Measurements from ENCODE around the gene FAM163B.
A peak's percentile ranks its signal among the peaks of the same experiment; 100 is the strongest.

The FAM163B gene

DNA sequence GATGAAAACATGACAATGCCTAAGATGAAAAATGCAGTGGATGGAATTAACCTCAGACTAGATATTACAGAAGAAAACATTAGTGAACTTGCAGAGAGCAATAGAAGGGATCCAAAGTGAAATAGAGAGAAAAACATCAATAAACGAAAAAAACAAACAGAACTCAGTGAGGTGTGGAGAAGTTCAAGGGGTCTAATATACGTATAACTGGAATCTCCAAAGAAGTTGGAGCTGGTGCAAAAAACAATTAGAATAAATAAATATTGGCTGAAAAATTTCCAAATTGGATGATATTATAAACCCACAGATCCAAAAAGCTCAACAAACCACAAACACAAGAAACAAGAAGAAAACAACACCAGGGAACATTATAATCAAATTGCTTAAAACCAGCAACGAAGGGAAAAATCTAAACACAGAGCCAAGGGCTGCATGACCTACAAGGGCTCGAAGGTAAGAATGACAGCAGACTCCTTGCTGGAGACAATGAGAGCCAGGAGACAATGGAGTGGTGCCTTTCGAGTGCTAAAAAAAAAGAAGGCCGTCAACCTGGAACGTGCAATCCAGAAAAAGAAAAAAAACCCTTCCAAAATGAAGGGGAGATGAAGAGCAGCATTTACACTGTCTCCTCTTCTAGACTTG is 11.8 kb downstream of the FAM163B start:
- DNase-seq (ENCODE audit: low read depth), result peak; percentile 27

DNA sequence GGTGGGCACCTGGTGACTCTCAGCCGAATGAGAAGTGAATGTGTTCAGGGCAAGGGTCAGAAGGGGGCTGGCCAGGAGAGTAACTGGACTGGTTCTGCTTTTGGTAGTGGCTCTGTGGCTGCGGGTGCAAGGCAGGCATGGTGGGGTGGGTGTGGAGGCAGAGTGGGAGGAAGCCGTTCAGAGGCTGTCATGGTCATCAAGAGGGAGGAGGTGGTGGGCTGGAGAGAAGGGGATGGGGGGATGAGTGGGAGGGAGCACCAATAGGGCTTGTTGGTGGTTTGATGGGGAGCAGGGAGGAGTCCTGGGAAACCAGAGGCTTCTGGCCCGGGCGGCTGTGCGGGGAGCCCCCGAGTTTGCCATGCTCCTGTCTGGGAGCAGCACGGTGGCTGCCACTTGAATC is 13.3 kb downstream of the FAM163B start:
- no peak for DNase-seq (ENCODE audit: low read depth)

- DNase-seq (ENCODE audit: low read depth), result no peak
Observed at GRCh38 chr9:133594310-133594709, 14.9 kb downstream of the FAM163B start.

- DNase-seq (ENCODE audit: low read depth), result no peak
Observed at GRCh38 chr9:133593587-133594253, 15.5 kb downstream of the FAM163B start.

- peak; percentile 16 for DNase-seq (ENCODE audit: low read depth)
Observed at GRCh38 chr9:133592731-133593409, 16.3 kb downstream of the FAM163B start.

DNA sequence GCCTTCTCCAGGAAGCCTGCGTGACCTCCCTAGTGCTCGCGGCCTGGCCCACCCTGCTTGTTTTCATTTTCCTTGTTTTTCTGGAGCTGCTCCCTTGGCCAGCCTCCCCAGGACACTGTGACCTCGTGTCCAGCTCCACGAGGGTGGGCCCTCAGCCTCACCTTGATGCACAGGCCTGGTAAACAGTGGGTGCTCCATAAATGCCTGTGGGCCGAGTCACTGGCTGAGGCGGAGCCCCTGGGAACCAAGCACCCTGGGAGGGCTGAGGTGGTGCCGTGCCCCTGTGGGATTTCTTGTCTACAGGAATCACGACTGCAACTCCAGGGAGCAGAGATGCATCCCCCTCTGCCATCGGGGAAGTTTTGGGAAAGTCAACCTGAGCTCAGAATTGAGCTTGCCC is 17.2 kb downstream of the FAM163B start:
- DNase-seq (ENCODE audit: low read depth), result no peak

GRCh38 chr9:133591116-133591910 is 17.9 kb downstream of the FAM163B start:
- DNase-seq (ENCODE audit: low read depth), result no peak

DNA sequence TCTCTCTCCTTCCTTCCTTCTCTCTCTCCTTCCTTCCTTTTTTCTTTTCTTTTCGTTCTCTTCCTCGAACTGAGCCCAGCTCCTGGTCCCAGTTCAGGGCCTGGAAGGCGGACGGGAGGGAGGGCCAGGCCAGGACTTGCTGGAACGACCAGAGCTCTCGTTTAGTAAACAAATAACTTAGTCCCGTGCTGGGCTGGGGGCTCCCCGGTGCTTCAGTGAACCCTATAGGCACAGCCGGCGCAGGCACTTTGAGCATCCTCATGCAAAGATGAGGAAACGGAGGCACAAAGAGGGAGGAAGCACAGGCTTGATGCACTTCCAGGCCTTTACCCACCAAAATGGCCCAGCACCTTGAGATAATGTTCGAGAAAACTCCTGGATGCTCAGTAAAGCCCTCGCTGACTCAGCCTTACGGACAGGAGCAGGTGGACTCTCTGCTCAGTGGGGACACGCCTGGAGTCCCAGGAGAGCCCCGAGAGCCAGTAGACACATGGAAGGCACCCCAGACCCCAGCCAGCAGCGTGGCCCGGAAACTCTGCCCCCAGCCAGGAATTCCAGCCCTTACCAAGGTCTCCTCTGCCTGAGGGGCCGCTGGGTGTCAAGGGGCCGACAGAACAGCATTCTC is 18.8 kb downstream of the FAM163B start:
- DNase-seq (ENCODE audit: low read depth), result no peak

- DNase-seq (ENCODE audit: low read depth), result no peak
Observed at GRCh38 chr9:133589454-133590227, 19.5 kb downstream of the FAM163B start.

DNA sequence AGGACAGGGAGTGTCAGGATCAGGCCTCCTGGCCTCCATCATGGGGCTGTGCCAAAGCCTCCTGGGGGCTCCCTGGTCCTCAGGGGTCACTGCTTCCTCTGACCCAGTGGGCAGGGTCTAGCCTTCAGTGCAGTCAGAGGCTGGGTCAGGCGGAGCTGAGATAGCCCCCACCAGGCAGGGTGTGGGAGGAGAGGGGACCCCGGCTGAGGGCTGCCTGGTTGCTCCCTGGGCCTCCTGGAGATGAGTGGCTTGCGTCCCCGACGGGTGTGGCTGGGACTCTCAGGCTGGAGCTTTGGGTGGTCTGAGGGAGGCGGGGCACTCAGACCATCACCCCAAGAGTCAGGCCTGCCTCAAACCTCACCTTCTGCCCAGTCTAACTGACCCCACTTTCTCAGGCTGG is 21.7 kb downstream of the FAM163B start:
- no peak for DNase-seq (ENCODE audit: low read depth)

GRCh38 chr9:133587051-133587450 is 22.1 kb downstream of the FAM163B start:
- DNase-seq (ENCODE audit: low read depth), result no peak

DNA sequence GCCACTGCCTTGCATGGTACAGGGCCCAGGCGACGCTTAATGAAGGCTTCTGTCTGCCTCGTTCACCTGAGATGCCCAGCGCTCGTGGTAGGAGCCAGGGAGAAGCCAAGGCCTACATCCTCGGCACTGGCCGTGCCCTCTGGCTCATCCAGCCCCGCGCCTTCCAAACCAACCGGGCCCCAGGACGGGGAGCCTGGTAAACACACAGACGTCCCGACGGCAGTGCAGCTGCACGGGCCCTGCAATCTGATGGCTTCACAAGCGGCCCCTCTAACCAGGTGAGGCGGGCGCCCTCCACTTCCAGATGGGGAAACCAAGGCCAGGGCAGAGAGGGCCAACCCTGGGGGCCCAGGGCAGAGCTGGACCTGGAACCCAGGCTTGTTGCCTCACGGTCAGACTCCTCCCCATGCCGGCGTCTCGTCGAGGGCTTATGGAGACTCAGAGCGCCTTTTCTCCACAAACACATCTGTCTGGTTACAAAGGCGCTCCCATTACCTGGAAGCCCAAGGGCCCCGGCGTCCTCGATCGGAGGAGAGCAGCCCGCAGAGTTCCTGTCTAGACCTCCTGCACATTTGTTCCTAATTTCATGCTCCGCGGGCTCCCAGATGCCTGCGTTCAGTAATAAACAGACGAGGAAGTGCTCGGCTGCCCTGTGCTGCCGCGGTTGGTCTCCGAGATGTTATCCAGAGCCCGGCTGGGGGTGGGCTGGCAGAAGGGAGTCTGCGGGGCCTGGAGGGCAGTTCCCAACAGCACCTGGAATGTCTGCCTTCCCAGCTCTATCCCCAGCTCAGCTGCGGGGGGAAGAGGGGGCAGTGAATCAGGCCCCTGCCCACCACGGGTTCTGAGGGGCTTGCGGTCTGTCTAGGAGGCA is 23.5 kb downstream of the FAM163B start:
- peak; percentile 33 for DNase-seq (ENCODE audit: low read depth)

GRCh38 chr9:133584559-133585476 is 24.4 kb downstream of the FAM163B start:
- DNase-seq (ENCODE audit: low read depth), result peak; percentile 75

GRCh38 chr9:133584167-133584558 is 25.0 kb downstream of the FAM163B start:
- no peak for DNase-seq (ENCODE audit: low read depth)

DNA sequence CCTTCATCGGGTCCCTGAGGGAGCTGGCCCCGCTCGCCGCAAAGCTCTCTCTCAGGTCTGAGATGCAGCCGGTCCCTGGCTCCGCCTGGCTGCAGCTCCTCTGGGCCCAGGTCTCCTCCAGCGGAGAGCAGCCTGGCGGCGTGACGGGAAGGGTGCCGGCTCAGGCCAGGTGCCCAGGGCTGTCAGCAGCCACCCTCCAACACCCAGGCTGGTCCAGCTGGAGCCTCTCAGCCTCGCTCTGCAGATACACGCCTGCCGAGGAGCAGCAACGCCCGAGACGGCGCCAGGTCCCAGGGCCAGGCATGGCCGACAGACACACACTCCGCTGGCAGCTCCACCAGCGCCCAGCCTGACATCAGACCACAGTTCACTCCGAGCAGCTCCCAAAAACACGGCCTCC is 25.6 kb downstream of the FAM163B start:
- no peak for DNase-seq (ENCODE audit: low read depth)

DNA sequence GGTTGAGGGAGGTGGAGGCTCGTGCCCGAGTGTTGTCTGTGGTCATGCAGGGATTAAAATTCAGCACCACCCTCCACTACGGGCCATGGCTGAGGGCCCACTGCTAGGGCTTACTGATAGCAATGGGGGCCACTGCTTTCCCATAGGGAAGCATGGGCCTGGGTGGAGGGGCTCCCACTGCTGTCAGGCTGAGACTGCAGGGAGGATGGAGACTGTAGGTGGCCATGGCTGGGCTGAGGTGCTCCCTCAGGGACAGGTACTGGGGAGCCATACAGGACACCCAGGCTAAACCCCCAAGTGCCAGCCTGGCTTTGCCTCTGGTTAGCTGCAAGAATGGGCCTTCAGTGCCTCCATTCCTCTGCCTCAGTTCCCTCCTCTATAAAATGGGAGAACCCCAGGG is 26.1 kb downstream of the FAM163B start:
- DNase-seq (ENCODE audit: low read depth), result no peak

DNA sequence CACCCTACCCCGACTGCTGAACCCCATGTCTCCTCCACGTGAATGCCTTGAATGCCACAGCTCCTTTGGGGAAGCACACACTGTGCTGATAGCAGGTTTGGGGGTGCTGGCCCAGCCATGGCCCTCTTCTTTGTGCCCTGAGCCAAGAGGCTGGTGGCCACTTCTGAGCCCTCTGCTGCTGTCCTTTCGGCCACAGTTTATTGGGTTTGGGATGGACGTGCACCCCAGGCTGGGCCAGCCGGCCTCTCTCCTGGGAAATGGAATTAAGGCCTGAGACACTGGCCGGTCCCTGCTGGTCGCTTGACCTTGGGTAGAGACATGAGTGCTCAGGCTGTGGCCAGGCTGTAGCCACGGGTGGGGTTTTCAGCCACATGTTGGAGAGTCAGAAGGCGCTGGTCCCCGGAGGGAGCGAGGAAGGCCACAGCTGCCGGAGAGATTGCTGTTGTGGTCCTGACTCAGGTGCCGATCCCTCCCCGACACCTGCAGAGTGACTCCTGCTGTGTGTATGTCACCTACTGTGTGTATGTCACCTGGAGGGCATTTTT is 26.6 kb downstream of the FAM163B start:
- DNase-seq (ENCODE audit: low read depth), result no peak

DNA sequence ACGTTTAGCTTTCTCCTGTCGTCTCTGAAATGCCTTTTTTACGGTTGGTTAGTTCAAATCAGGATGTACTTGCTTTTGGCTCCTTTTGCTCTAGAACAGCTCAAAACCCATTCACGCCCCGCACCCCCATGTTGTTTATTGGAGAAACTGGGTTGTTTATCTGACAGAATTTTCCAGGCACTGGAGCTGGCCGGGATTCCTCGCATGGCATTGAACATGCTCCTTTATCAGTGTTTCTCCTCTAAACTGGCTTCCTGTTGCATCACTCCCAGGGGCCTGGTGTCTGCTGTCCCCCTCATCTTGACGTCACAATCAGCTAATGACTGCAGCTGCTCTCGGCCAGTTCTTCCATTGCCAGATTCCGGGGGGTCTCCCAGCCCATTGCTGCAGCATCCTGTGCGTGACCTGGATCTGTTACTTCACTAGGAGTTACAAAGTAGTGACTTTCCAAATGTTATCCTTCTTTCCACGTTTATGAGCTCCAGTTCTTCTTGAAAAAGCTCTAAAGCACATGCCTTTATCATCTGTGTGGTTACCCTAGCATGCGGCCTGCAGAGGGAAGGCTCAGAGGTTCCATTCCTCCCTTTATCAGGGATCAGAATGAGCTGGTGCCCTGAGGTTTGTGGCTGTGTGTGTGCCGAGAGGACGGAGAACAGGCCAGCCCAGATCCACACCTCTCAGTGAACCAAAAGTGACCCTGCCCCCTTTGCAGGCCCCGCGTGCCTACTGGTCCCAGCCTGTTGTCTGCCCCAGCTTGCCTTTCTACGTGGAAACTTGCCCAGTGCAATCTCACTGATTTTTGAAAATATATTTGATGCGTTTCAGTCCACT is 27.5 kb downstream of the FAM163B start:
- peak; percentile 95 for DNase-seq (ENCODE audit: low read depth)
